Activated T-cell treated with anti-CD3 and anti-CD28 coated beads for 24 hours (primary cell): ENCODE measurements around the gene MAN2A2.
"Not testable (repeated sequence)": the region's sequence is repeated elsewhere in the genome, so short reads cannot be mapped to it uniquely, and the experiment has no call there.

ENCODE experiments used
- DNase-seq: peaks from one replicate; pipeline ENCODE4 v3.0.0-alpha.2; 2020; ENCODE audit warnings: low read depth

Gene MAN2A2

GRCh38 chr15:90884719-90885431 lies 18.2 kb upstream of the MAN2A2 start:
- no peak for DNase-seq

GRCh38 chr15:90885432-90886290 lies 17.4 kb upstream of the MAN2A2 start:
- peak; percentile 72 for DNase-seq

GRCh38 chr15:90886291-90886614 lies 16.8 kb upstream of the MAN2A2 start:
- no peak for DNase-seq

GRCh38 chr15:90887037-90887481 lies 16.0 kb upstream of the MAN2A2 start:
- DNase-seq: no peak

- DNase-seq: no peak
These were observed 13.8 kb upstream of the MAN2A2 start for GRCh38 chr15:90889313-90889730.

- DNase-seq: no peak
These were observed 13.2 kb upstream of the MAN2A2 start for GRCh38 chr15:90889736-90890456.

- no peak for DNase-seq
These were observed 12.3 kb upstream of the MAN2A2 start for GRCh38 chr15:90890839-90891238.

- no peak for DNase-seq
These were observed 11.7 kb upstream of the MAN2A2 start for GRCh38 chr15:90891346-90891949.

- no peak for DNase-seq
These were observed 11.1 kb upstream of the MAN2A2 start for GRCh38 chr15:90892023-90892422.

GRCh38 chr15:90892498-90893174 lies 10.5 kb upstream of the MAN2A2 start:
- no peak for DNase-seq

- DNase-seq: no peak
These were observed 9.7 kb upstream of the MAN2A2 start for GRCh38 chr15:90893175-90894090.

GRCh38 chr15:90895571-90896117 lies 7.5 kb upstream of the MAN2A2 start:
- no peak for DNase-seq

GRCh38 chr15:90897131-90897655 lies 5.9 kb upstream of the MAN2A2 start:
- not testable (repeated sequence) for DNase-seq

GRCh38 chr15:90901175-90902039 lies 1.7 kb upstream of the MAN2A2 start:
- DNase-seq: no peak

GRCh38 chr15:90902040-90902839 lies 862 bp upstream of the MAN2A2 start:
- peak; percentile 62 for DNase-seq

- DNase-seq: no peak
These were observed 833 bp downstream of the MAN2A2 start for GRCh38 chr15:90903733-90904536.

GRCh38 chr15:90904746-90905145 lies 1.6 kb downstream of the MAN2A2 start:
- DNase-seq: no peak
